Fibroblast of upper back skin (primary cell): ENCODE data around the gene LZTS2.

ENCODE experiments used
- DNase-seq: peaks from one replicate; pipeline ENCODE4 v3.0.0-alpha.2; 2013

Gene LZTS2

GRCh38 chr10:100978901-100979195 is 20.8 kb upstream of the LZTS2 start:
- DNase-seq, result no peak

GRCh38 chr10:100979791-100980272 is 19.8 kb upstream of the LZTS2 start:
- no peak for DNase-seq

GRCh38 chr10:100980311-100980710 is 19.3 kb upstream of the LZTS2 start:
- no peak for DNase-seq

GRCh38 chr10:100980711-100981110 is 18.9 kb upstream of the LZTS2 start:
- DNase-seq, result no peak

- DNase-seq, result no peak
Measured at GRCh38 chr10:100981178-100981772, 18.3 kb upstream of the LZTS2 start.

GRCh38 chr10:100982916-100983830 is 16.4 kb upstream of the LZTS2 start:
- DNase-seq, result no peak

- no peak for DNase-seq
Measured at GRCh38 chr10:100983868-100984671, 15.5 kb upstream of the LZTS2 start.

- DNase-seq, result no peak
Measured at GRCh38 chr10:100984672-100985177, 14.9 kb upstream of the LZTS2 start.

GRCh38 chr10:100985336-100985735 is 14.3 kb upstream of the LZTS2 start:
- no peak for DNase-seq

GRCh38 chr10:100986623-100986951 is 13.0 kb upstream of the LZTS2 start:
- no peak for DNase-seq

- peak; percentile 68 for DNase-seq
Measured at GRCh38 chr10:100986952-100987684, 12.5 kb upstream of the LZTS2 start, which contains the start of the genes MRPL43 and TWNK. Gene MRPL43 (minus strand): TSS chr10:100987497. CDS start chr10:100987443, 54 bp downstream. Gene TWNK (plus strand): TSS chr10:100987543. CDS start chr10:100988211, 668 bp downstream.

GRCh38 chr10:100987685-100988049 is 11.9 kb upstream of the LZTS2 start:
- no peak for DNase-seq

- no peak for DNase-seq
Measured at GRCh38 chr10:100988166-100988565, 11.4 kb upstream of the LZTS2 start.

- no peak for DNase-seq
Measured at GRCh38 chr10:100989088-100989487, 10.5 kb upstream of the LZTS2 start.

- peak; percentile 50 for DNase-seq
Measured at GRCh38 chr10:100993986-100994708, 5.5 kb upstream of the LZTS2 start.

- peak; percentile 53 for DNase-seq
Measured at GRCh38 chr10:100995181-100995580, 4.4 kb upstream of the LZTS2 start.

- no peak for DNase-seq
Measured at GRCh38 chr10:100996678-100997359, 2.8 kb upstream of the LZTS2 start.

- peak; percentile 68 for DNase-seq
Measured at GRCh38 chr10:100997360-100998182, 2.0 kb upstream of the LZTS2 start.

- peak; percentile 88 for DNase-seq
Measured at GRCh38 chr10:100998183-100998990, 1.2 kb upstream of the LZTS2 start.
